ENCODE measurements around the gene PPP5C. TPM values are rescaled to one million over a fixed set of nuclear protein-coding genes. Genes with fewer than 3 reads are reported as not detected.

PPP5C gene
- total and polyA plus RNA-seq, 2 of the 8 experiments (the other 6 are each of a cell fraction or from before 2014, with no cell fraction given), result 112 to 156 TPM

GRCh38 chr19:46431824-46432223 is 84.9 kb downstream of the PPP5C start:
- Histone ChIP-seq H3K4me2 (ENCODE audit: insufficient read depth in 1 of 2, low read depth in 2 of 2, low read length in 2 of 2) (no peak overlapping the region), H2BK15ac (ENCODE audit: low read length) (no peak overlapping the region), H2BK5ac (ENCODE audit: low read depth, low read length) (no peak overlapping the region), H3K56ac (replicated peaks; ENCODE audit: insufficient read length, low read depth, low read length) (no peak overlapping the region), H2BK20ac (ENCODE audit: low read length) (no peak overlapping the region), H3K27me3 (replicated peaks in 1 of 4; ENCODE audit: control insufficient read depth in 3 of 4, extremely low read depth in 1 of 4, insufficient read depth in 3 of 4, low read length in 3 of 4) (peaks cover 0 to 13% (median 11%) of the 10 kb centered on the region in 4 experiments; a peak in 5 of 7 replicates), H4K8ac (ENCODE audit: extremely low read depth, insufficient read depth, low read length) (no peak overlapping the region), H3K4me3 (ENCODE audit: extremely low read depth in 1 of 4, insufficient read depth in 2 of 4, low read depth in 3 of 4, low read length in 4 of 4) (no peak overlapping the region), H3K9ac (replicated peaks in 1 of 4; ENCODE audit: extremely low read depth in 1 of 4, low read depth in 3 of 4, low read length in 3 of 4) (no peak overlapping the region), H3K36me3 (ENCODE audit: control insufficient read depth in 2 of 4, insufficient read depth in 4 of 4, low read length in 3 of 4) (no peaks in the 10 kb centered on the region), H3K79me1 (ENCODE audit: low read depth, low read length) (no peaks in the 10 kb centered on the region), H4K91ac (replicated peaks; ENCODE audit: insufficient read length, low read length) (no peak overlapping the region), H3K9me3 (ENCODE audit: insufficient read depth in 2 of 2, low read depth in 1 of 2, low read length in 1 of 2) (no peaks in the 10 kb centered on the region), H2BK120ac (replicated peaks; ENCODE audit: low read depth, low read length) (no peak overlapping the region), H3K4ac (replicated peaks; ENCODE audit: insufficient read length, low read depth, low read length) (no peak overlapping the region), H3K4me1 (replicated peaks in 1 of 4; ENCODE audit: control insufficient read depth in 3 of 4, insufficient read depth in 4 of 4, low read length in 3 of 4) (peaks cover 3 to 6% (median 5%) of the 10 kb centered on the region in 4 experiments; a peak in 6 of 7 replicates), H2BK12ac (ENCODE audit: low read depth, low read length) (no peak overlapping the region), H3K27ac (ENCODE audit: low read depth, low read length) (no peak overlapping the region), H4K5ac (ENCODE audit: insufficient read length, low read depth, low read length) (no peak overlapping the region), H3K18ac (ENCODE audit: extremely low read depth, low read length) (no peak overlapping the region), H3K23me2 (ENCODE audit: low read depth, low read length) (peaks cover 4% of the 10 kb centered on the region), H3K79me2 (ENCODE audit: control insufficient read depth in 1 of 2, insufficient read depth in 2 of 2, low read length in 2 of 2) (no peaks in the 10 kb centered on the region), H3K23ac (ENCODE audit: insufficient read length) (no peak overlapping the region), H2AFZ (ENCODE audit: low read length) (no peak overlapping the region), H3K14ac (ENCODE audit: insufficient read length) (no peak overlapping the region), H4K20me1 (replicated peaks in 1 of 2; ENCODE audit: control insufficient read depth in 1 of 2, insufficient read depth in 2 of 2, low read length in 2 of 2) (no peaks in the 10 kb centered on the region), H2AK5ac (ENCODE audit: low read depth, low read length) (no peak overlapping the region)
- DNase-seq (ENCODE audit: low read depth in 1 of 2, low spot score in 2 of 2) (peak in 1 of 2 experiments; percentile 76), FAIRE-seq (no peak)
- 37% methylated on average over 9 of the region's 10 CpGs; no CpG with 5 or more reads in 1 of the 2 experiments for WGBS, 2 experiments (ENCODE audit: extremely low coverage in 1 of 2, insufficient coverage in 1 of 2, insufficient read length in 1 of 2, insufficient replicate concordance in 2 of 2, low coverage in 1 of 2, low lambda C conversion rate in 2 of 2, missing lambda C conversion rate in 1 of 2)
- ChIA-PET CTCF (ENCODE audit: partially characterized antibody) (interaction anchor here (0.6 to 4.0 kb wide), 31 partner anchors 10 to 1283 kb away, joined by 3 to 26 read pairs (median 4); partner anchors contain the start of gene PNMA8A), POLR2A (ENCODE audit: partially characterized antibody) (interaction anchor here (0.9 to 1.2 kb wide), 2 partner anchors 26 to 50 kb away, joined by 3 to 4 read pairs; no protein-coding TSS in a partner anchor)
- TF ChIP-seq EGR1 (IDR thresholded peaks at IDR 0.05; ENCODE audit: borderline replicate concordance, low read depth, low read length) (no peak), TCF12 (IDR thresholded peaks at IDR 0.05; ENCODE audit: low read depth, low read length) (no peak), RFX5 (IDR thresholded peaks at IDR 0.05; ENCODE audit: borderline replicate concordance, low read depth, low read length) (no peak), POU5F1 (IDR thresholded peaks at IDR 0.05; ENCODE audit: low read depth, low read length) (no peak), TEAD4 (IDR thresholded peaks at IDR 0.05; ENCODE audit: low read depth, low read length) (no peak), ATF3 (IDR thresholded peaks at IDR 0.05; ENCODE audit: insufficient read depth, low read depth, low read length) (no peak), FOSL1 (IDR thresholded peaks at IDR 0.05; ENCODE audit: insufficient read depth, low read depth, low read length) (no peak), CHD1 (IDR thresholded peaks at IDR 0.05; ENCODE audit: low read depth, low read length) (no peak), KDM4A (IDR thresholded peaks at IDR 0.05; ENCODE audit: low read depth, low read length, severe bottlenecking) (no peak), CEBPB (IDR thresholded peaks at IDR 0.05; ENCODE audit: low read depth, low read length) (no peak)
- TF ChIP-seq, protein P1, sequence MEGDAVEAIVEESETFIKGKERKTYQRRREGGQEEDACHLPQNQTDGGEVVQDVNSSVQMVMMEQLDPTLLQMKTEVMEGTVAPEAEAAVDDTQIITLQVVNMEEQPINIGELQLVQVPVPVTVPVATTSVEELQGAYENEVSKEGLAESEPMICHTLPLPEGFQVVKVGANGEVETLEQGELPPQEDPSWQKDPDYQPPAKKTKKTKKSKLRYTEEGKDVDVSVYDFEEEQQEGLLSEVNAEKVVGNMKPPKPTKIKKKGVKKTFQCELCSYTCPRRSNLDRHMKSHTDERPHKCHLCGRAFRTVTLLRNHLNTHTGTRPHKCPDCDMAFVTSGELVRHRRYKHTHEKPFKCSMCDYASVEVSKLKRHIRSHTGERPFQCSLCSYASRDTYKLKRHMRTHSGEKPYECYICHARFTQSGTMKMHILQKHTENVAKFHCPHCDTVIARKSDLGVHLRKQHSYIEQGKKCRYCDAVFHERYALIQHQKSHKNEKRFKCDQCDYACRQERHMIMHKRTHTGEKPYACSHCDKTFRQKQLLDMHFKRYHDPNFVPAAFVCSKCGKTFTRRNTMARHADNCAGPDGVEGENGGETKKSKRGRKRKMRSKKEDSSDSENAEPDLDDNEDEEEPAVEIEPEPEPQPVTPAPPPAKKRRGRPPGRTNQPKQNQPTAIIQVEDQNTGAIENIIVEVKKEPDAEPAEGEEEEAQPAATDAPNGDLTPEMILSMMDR (IDR thresholded peaks at IDR 0.05; ENCODE audit: control extremely low read depth in 1 of 3, insufficient read depth in 1 of 3, low read depth in 1 of 3, low read length in 3 of 3), result peak; percentile 66 to 72 (median 68)

All from H1 (cell line).